Measurements from ENCODE around the gene RBBP6.

- no peak for TF ChIP-seq CTCF (conservative IDR thresholded peaks at IDR 0.05)
- no peak for TF ChIP-seq EZH2 (IDR thresholded peaks at IDR 0.05; ENCODE audit: low read depth)
Measured at GRCh38 chr16:24518498-24518897, 20.9 kb upstream of the RBBP6 start.

Measured in PC-9 (cell line).